ENCODE measurements around the gene CARNS1. TPM values are rescaled to one million over a fixed set of nuclear protein-coding genes. Genes with fewer than 3 reads are reported as not detected.

Gene CARNS1
- total and polyA plus RNA-seq, 2 of the 13 experiments (the other 11 are each of a cell fraction or from before 2014, with no cell fraction given): not detected

- TF ChIP-seq RBM39 (IDR thresholded peaks at IDR 0.05; ENCODE audit: low read depth, low read length, poor library complexity, severe bottlenecking) (no peak), WIZ (CRISPR knock-in tag; IDR thresholded peaks at IDR 0.05) (peak; percentile 68), NR2F2 (IDR thresholded peaks at IDR 0.05; ENCODE audit: borderline replicate concordance, low read depth) (no peak; the same call in 1 of the 2 replicates), SOX13 (IDR thresholded peaks at IDR 0.05) (no peak), SOX13 (CRISPR knock-in tag; conservative IDR thresholded peaks at IDR 0.05 in 1 of 2, IDR thresholded peaks at IDR 0.05 in 1 of 2) (peak in 1 of 2 experiments; percentile 63; a peak in 2 of 4 replicates), ARHGAP35 (CRISPR knock-in tag; IDR thresholded peaks at IDR 0.05; ENCODE audit: borderline replicate concordance) (peak; percentile 95), ZBTB34 (CRISPR knock-in tag; IDR thresholded peaks at IDR 0.05) (no peak), CCAR2 (optimal IDR thresholded peaks at IDR 0.05; ENCODE audit: low read depth, low read length) (no peak), ZNF781 (CRISPR knock-in tag; IDR thresholded peaks at IDR 0.05; ENCODE audit: borderline replicate concordance, not compliant biosample characterization) (no peak), NCOA2 (CRISPR knock-in tag; IDR thresholded peaks at IDR 0.05) (peak; percentile 29; the same call in 1 of the 2 replicates), JUND (CRISPR knock-in tag; IDR thresholded peaks at IDR 0.05) (peak; percentile 63; the same call in 1 of the 2 replicates), PRMT3 (CRISPR knock-in tag; IDR thresholded peaks at IDR 0.05; ENCODE audit: borderline replicate concordance, low read depth) (0 out of 2 replicates have a peak, but pooled peaks have one; percentile 83), FIP1L1 (IDR thresholded peaks at IDR 0.05; ENCODE audit: borderline replicate concordance, insufficient read depth, low read depth, low read length) (no peak), JUNB (CRISPR knock-in tag; IDR thresholded peaks at IDR 0.05; ENCODE audit: borderline replicate concordance) (0 out of 2 replicates have a peak, but pooled peaks have one; percentile 44)
- TF ChIP-seq, protein P1, sequence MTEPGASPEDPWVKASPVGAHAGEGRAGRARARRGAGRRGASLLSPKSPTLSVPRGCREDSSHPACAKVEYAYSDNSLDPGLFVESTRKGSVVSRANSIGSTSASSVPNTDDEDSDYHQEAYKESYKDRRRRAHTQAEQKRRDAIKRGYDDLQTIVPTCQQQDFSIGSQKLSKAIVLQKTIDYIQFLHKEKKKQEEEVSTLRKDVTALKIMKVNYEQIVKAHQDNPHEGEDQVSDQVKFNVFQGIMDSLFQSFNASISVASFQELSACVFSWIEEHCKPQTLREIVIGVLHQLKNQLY (CRISPR knock-in tag; IDR thresholded peaks at IDR 0.05): peak; percentile 92
- TF ChIP-seq, protein P2, sequence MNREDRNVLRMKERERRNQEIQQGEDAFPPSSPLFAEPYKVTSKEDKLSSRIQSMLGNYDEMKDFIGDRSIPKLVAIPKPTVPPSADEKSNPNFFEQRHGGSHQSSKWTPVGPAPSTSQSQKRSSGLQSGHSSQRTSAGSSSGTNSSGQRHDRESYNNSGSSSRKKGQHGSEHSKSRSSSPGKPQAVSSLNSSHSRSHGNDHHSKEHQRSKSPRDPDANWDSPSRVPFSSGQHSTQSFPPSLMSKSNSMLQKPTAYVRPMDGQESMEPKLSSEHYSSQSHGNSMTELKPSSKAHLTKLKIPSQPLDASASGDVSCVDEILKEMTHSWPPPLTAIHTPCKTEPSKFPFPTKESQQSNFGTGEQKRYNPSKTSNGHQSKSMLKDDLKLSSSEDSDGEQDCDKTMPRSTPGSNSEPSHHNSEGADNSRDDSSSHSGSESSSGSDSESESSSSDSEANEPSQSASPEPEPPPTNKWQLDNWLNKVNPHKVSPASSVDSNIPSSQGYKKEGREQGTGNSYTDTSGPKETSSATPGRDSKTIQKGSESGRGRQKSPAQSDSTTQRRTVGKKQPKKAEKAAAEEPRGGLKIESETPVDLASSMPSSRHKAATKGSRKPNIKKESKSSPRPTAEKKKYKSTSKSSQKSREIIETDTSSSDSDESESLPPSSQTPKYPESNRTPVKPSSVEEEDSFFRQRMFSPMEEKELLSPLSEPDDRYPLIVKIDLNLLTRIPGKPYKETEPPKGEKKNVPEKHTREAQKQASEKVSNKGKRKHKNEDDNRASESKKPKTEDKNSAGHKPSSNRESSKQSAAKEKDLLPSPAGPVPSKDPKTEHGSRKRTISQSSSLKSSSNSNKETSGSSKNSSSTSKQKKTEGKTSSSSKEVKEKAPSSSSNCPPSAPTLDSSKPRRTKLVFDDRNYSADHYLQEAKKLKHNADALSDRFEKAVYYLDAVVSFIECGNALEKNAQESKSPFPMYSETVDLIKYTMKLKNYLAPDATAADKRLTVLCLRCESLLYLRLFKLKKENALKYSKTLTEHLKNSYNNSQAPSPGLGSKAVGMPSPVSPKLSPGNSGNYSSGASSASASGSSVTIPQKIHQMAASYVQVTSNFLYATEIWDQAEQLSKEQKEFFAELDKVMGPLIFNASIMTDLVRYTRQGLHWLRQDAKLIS (CRISPR knock-in tag; IDR thresholded peaks at IDR 0.05): no peak
- TF ChIP-seq, protein P3, sequence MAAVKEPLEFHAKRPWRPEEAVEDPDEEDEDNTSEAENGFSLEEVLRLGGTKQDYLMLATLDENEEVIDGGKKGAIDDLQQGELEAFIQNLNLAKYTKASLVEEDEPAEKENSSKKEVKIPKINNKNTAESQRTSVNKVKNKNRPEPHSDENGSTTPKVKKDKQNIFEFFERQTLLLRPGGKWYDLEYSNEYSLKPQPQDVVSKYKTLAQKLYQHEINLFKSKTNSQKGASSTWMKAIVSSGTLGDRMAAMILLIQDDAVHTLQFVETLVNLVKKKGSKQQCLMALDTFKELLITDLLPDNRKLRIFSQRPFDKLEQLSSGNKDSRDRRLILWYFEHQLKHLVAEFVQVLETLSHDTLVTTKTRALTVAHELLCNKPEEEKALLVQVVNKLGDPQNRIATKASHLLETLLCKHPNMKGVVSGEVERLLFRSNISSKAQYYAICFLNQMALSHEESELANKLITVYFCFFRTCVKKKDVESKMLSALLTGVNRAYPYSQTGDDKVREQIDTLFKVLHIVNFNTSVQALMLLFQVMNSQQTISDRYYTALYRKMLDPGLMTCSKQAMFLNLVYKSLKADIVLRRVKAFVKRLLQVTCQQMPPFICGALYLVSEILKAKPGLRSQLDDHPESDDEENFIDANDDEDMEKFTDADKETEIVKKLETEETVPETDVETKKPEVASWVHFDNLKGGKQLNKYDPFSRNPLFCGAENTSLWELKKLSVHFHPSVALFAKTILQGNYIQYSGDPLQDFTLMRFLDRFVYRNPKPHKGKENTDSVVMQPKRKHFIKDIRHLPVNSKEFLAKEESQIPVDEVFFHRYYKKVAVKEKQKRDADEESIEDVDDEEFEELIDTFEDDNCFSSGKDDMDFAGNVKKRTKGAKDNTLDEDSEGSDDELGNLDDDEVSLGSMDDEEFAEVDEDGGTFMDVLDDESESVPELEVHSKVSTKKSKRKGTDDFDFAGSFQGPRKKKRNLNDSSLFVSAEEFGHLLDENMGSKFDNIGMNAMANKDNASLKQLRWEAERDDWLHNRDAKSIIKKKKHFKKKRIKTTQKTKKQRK (IDR thresholded peaks at IDR 0.05; ENCODE audit: low read length): no peak
Observed at GRCh38 chr11:67391304-67392182, 23.9 kb upstream of the CARNS1 start, which contains the start of gene RAD9A (continued).
